ENCODE data around the gene GPR108. TPM values are rescaled to one million over a fixed set of nuclear protein-coding genes. Genes with fewer than 3 reads are reported as not detected.

Gene GPR108
- total RNA-seq, 1 donor from 2014 or later = 69.1 TPM

GRCh38 chr19:6732803-6733337 is 4.5 kb downstream of the GPR108 start:
- H3K4me3 Mint-ChIP-seq (ENCODE audit: unreplicated experiment) = peak overlapping the region; percentile 80
- peaks cover 15% of the 10 kb centered on the region for H3K36me3 Mint-ChIP-seq (ENCODE audit: low read depth, unreplicated experiment)
- no peaks in the 10 kb centered on the region for H3K9me3 Mint-ChIP-seq (ENCODE audit: unreplicated experiment)
- H3K4me1 Mint-ChIP-seq (ENCODE audit: unreplicated experiment) = peaks cover 15% of the 10 kb centered on the region
- TF ChIP-seq, protein P1, sequence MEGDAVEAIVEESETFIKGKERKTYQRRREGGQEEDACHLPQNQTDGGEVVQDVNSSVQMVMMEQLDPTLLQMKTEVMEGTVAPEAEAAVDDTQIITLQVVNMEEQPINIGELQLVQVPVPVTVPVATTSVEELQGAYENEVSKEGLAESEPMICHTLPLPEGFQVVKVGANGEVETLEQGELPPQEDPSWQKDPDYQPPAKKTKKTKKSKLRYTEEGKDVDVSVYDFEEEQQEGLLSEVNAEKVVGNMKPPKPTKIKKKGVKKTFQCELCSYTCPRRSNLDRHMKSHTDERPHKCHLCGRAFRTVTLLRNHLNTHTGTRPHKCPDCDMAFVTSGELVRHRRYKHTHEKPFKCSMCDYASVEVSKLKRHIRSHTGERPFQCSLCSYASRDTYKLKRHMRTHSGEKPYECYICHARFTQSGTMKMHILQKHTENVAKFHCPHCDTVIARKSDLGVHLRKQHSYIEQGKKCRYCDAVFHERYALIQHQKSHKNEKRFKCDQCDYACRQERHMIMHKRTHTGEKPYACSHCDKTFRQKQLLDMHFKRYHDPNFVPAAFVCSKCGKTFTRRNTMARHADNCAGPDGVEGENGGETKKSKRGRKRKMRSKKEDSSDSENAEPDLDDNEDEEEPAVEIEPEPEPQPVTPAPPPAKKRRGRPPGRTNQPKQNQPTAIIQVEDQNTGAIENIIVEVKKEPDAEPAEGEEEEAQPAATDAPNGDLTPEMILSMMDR (IDR thresholded peaks at IDR 0.05; ENCODE audit: unreplicated experiment) = no peak
- no peak for DNase-seq (ENCODE audit: low spot score)
- H3K27ac Mint-ChIP-seq (ENCODE audit: unreplicated experiment) = no peak overlapping the region
- peaks cover 20% of the 10 kb centered on the region for H3K27me3 Mint-ChIP-seq (ENCODE audit: unreplicated experiment)

DNA sequence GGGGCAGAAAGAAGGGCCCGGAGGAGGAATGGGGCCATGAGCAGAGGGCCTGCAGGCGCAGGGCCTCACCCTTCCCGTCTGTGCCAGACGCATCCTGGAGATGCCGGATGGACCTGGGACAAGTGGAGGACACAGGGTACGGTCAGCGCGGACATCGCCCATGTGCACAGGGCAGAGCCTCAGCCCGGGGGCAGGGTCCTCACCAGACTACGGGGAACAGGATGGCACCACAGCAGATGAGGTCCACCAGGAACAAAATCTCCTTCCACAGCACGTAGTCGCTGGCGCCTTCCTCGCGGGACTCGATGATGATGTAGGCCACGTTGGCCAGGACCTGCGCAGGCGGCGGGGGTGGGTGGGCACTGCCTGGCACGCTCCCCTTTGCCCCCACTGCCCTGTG is 5.6 kb downstream of the GPR108 start:
- no peak for DNase-seq (ENCODE audit: low spot score)
- Mint-ChIP-seq H3K4me3 (ENCODE audit: unreplicated experiment) (no peak overlapping the region), H3K27me3 (ENCODE audit: unreplicated experiment) (peaks cover 14% of the 10 kb centered on the region), H3K27ac (ENCODE audit: unreplicated experiment) (no peak overlapping the region), H3K36me3 (ENCODE audit: low read depth, unreplicated experiment) (peaks cover 14% of the 10 kb centered on the region), H3K9me3 (ENCODE audit: unreplicated experiment) (no peaks in the 10 kb centered on the region), H3K4me1 (ENCODE audit: unreplicated experiment) (peaks cover 18% of the 10 kb centered on the region)
- TF ChIP-seq, protein P1 (IDR thresholded peaks at IDR 0.05; ENCODE audit: unreplicated experiment) = no peak

DNA sequence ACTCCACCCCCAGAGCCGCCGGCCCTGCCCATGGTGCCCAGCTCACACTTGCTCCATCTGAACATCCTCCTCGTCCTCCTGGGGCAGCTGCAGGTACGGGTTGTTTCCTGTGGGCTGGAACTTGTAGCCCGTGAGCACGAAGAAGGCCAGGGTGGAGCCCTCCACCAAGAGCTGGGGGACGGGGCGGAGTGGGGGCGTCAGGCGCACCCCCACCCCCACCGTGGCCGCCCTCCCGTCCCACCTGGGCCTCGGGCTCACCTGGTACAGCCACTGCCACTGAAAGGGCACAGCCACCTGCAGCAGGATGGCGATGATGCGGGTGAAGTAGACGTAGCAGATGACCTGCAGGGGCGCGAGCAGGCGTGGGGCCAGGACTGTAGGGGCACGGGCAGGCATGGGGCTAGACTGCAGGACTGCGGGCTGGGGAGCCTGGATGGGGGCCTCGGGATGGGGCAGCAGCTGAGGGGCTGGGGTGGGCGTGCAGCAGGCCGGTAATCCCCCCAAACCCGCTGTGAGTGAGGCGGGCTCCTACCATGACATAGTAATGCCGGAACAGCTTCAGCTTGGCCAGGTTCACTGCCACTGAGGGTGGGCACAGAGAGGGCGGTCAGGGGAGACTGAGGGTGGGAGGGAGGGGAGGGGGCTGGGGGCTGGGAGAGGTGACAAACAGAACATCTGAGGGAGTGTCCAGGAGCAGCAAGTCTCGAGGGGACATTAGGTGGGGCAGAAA is 6.3 kb downstream of the GPR108 start:
- Mint-ChIP-seq H3K36me3 (ENCODE audit: low read depth, unreplicated experiment) (peaks cover 12% of the 10 kb centered on the region), H3K4me1 (ENCODE audit: unreplicated experiment) (peaks cover 15% of the 10 kb centered on the region), H3K9me3 (ENCODE audit: unreplicated experiment) (no peaks in the 10 kb centered on the region), H3K27ac (ENCODE audit: unreplicated experiment) (no peak overlapping the region), H3K4me3 (ENCODE audit: unreplicated experiment) (no peak overlapping the region), H3K27me3 (ENCODE audit: unreplicated experiment) (peaks cover 13% of the 10 kb centered on the region)
- no peak for DNase-seq (ENCODE audit: low spot score)
- TF ChIP-seq, protein P1 (IDR thresholded peaks at IDR 0.05; ENCODE audit: unreplicated experiment) = no peak

- peaks cover 10% of the 10 kb centered on the region for H3K4me1 Mint-ChIP-seq (ENCODE audit: unreplicated experiment)
- H3K27me3 Mint-ChIP-seq (ENCODE audit: unreplicated experiment) = peaks cover 11% of the 10 kb centered on the region
- no peaks in the 10 kb centered on the region for H3K9me3 Mint-ChIP-seq (ENCODE audit: unreplicated experiment)
- H3K4me3 Mint-ChIP-seq (ENCODE audit: unreplicated experiment) = no peak overlapping the region
- TF ChIP-seq, protein P1 (IDR thresholded peaks at IDR 0.05; ENCODE audit: unreplicated experiment) = no peak
- no peak overlapping the region for H3K27ac Mint-ChIP-seq (ENCODE audit: unreplicated experiment)
- no peak for DNase-seq (ENCODE audit: low spot score)
- peaks cover 12% of the 10 kb centered on the region for H3K36me3 Mint-ChIP-seq (ENCODE audit: low read depth, unreplicated experiment)
Observed at GRCh38 chr19:6730153-6730804, 7.1 kb downstream of the GPR108 start.

All from endothelial cell (in vitro differentiated cells).